Neural progenitor cell (in vitro differentiated cells): Measurements from ENCODE around the gene ZNF575.

Source experiments
- EZH2phosphoT487 ChIP-seq: fragments of 200-600 bp; sonication (generic); IDR thresholded peaks from 2 replicates; pipeline ENCODE4 v1.6.1; 2017; ENCODE audit warnings: antibody characterized with exemption
- TF ChIP-seq, protein P1 (sequence below): fragments of 200-600 bp; sonication (generic); IDR thresholded peaks from 2 replicates; pipeline ENCODE4 v1.5.1; 2017; ENCODE audit warnings: antibody characterized with exemption, mild to moderate bottlenecking

DNA sequence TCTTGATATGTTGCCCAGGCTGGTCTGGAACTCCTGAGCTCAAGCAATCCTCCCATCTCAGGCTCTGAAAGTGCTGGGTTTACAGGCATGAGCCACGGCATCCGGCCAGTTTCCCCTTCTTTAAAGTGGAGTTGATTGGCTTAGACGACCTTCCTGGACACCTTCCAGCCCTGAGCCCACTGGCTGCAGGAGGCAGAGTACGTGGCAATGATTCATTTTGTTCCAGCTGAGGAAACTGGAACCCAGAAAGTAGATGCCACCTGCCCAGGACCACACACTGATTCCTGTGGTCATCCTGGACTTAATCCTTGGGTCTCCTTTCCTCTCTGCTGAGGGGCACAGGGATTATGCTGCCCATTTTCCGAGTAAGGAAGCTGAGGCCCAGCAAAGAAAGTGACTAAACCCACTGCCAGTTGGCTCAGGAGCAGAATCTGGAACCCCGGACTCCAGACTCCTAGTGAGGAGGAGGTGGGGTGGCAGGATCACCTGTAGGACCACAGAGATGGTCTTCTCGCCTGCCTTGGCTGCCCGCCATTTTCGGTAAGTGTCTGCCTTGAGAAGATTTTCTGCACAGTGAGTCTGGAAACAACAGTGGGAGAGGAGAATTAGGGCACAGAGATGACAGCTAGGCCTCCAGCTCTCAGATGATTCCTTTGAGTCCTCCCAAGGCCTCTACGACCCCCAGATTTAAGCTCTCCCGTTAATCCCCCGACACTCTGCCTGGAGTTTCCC is 41.6 kb downstream of the ZNF575 start:
- TF ChIP-seq, protein P1, sequence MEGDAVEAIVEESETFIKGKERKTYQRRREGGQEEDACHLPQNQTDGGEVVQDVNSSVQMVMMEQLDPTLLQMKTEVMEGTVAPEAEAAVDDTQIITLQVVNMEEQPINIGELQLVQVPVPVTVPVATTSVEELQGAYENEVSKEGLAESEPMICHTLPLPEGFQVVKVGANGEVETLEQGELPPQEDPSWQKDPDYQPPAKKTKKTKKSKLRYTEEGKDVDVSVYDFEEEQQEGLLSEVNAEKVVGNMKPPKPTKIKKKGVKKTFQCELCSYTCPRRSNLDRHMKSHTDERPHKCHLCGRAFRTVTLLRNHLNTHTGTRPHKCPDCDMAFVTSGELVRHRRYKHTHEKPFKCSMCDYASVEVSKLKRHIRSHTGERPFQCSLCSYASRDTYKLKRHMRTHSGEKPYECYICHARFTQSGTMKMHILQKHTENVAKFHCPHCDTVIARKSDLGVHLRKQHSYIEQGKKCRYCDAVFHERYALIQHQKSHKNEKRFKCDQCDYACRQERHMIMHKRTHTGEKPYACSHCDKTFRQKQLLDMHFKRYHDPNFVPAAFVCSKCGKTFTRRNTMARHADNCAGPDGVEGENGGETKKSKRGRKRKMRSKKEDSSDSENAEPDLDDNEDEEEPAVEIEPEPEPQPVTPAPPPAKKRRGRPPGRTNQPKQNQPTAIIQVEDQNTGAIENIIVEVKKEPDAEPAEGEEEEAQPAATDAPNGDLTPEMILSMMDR: no peak
- TF ChIP-seq EZH2phosphoT487: no peak
